Inflammatory macrophage treated with lipopolysaccharide for 1 hour (primary cell): ENCODE data around the gene GMDS.

Experiments
- DNase-seq, 2 donors: peaks; one replicate each; pipeline ENCODE4 v3.0.0-alpha.2; 2020 to 2022

Gene GMDS

DNA sequence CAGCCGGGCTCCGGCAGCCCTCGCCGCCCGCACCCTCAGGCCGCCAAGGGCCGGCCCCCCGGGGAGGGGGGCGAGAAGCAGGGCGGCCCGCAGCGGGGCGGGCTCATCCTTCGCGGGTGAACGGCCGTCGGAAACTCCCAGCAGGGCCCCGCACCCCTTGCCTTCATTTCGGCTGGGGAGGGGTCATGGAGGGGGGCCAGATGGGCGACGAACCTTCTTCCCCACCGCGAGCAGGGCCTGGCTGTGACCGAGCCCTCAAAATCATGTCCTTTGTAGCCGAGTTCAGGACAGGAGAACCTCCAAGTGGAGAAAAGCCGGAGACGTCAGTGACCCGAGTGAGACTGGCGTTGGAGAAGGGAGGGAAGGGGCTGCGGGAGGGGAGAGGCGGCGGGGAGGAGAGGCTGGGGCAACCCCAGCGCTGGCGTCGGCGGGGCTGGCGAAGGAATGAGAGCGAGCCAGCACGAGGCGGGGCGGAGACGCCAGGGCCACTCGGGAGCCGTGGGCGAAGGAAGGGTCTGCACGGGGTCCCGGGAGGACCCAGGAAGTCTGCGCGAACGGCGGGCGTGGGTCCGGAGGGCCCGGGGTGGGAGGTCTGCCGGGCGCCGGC, 636.3 kb downstream of the GMDS start:
- DNase-seq = no peak

DNA sequence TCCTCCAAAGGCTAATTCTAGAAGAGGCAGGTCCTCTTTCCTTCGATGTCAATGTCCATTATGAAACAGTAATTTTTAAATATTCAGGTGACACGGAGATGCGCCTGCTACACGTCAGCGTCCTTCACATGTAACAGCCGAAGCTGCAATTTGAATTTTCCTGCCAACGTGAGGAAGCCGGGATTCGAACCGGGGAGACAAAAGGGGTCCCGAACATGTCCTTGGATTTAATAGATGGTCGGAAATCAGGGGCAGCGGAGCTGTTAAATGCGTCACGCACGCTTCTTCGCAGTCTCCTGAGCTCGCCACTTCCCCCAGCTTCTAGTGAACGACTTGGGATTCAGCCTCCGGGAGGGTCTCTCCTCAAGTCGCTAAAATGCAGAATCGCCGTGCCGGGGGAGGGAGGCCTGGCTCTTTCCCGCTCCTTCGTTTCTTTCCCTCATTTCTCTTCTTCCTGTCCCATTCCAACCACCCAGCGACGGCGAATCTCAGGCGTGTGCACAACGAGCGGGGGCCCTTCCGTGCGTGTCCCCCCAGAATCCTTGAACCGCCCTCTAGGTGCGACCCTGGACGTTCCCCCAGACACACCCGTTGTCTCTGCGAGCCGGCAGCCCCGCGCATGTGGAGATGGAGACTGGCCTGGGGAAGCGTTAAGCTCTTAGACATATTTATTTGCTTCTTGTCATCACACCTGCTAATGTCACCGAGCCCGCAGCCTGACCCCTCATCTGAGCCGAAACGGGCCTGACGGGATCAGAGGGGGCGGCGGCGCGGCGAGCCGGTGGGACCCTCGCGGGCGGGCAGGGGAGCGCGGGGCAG, 637.0 kb downstream of the GMDS start:
- DNase-seq = no peak

DNA sequence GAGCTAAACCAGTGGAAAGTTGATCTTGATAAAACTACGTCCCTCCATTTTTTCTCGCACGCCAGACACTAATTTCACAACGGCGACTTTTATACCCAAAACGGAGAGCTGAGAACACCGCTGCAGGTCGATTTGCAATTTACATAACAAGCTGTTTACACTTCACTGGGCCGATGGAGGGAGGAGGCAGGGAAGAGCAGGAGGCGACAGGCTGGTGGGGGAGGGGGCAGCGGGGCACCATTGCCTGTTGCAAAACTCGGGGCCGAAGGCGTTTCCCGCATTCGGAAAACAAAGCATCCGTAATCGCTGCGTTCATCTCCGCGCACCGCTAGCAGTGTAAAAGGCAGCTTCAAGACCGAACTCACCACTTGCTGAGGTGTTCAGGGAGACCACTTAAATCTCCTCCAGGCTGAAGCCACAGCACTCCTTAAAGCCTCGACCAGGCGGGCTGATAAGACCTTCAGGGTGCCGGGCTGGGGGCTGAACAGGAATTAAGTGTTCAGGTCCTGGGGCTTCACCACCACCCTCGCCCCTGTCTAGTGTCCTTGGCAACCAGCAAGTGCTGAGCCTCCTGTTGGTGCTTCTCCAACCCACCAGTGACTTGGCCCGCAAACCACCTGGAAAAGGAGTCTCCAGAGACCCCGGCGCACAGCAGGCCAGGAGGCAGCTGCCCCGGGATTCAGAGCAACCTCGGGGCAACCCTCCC, 637.7 kb downstream of the GMDS start:
- no peak for DNase-seq

DNA sequence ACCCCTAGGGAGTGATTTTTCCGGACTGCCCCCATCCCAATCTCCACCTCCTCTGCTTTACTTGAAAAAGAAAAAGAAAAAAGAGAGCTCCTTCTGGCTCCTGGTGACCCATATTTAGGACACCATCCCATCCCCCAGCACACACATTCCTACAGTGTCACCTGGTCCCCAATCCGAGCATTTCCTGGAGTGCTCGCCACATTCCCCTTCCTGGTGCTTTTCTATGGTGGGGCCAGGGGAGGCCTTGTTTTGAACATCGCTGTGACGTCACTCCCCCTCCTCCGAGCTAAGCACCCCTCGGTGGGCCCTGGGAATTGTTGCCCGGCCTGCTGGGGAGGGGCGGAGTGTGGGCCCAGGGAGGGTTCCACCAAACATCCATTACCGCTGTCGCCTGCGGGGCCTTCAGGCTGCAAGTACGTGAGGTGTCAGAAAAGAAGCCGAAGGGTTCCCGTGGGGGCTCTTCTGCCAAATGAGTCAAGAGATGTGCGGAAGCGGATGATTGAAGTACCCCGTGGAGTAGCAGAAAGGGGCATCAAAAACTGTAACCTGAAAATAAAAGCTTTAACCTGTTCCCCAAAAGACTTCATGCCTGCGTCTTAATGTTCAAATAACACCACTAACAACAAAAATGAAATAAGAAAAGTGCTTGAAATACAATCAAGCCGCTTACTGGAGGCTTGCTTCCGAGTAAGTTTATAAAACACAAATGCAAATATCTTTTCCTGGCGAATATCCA, 638.5 kb downstream of the GMDS start:
- no peak for DNase-seq

GRCh38 chr6:1605893-1606779, 639.3 kb downstream of the GMDS start:
- DNase-seq = no peak

DNA sequence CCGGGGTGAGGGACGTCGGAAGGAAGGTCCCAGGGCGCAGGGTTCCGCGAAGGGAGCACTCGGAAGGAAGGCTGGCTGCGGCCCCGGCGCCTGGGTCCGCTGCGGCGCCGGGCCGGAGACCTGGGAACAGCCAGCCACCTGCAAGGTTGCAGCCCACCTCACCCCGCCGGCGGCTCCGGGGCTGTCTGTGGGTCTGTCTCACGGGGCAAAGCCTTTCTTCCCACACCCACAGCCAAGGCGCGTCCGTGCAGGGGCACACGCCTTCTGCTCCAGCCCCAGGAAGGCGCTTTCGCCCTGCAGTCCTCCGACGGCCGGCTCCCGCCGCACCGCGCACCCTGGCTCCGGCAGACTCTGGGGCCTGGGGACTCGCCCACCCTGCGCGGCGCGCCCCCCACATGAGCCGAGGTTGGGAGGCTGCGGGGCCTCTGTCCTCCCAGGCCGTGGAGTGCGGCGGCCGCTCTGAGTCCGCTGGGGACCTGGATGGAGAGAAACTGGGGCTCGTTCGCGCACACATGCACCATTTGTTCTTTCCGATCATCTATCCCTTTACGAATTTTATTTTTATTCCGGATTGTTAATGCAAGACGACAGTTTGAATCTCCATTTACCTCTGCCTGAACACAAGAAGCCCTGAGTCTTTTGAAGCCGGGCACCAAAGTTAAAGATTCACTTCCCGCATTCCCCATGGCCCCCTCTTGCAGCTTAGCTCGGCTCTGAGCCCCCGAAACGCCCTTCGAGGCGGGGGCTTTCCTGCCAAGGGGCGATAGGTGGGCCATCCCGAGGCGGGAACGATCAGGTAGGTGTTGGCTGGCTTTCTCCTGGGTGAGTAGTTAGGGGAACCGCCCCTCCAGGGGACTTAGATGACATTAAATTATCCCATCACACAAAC, 640.2 kb downstream of the GMDS start:
- DNase-seq = no peak

- peak; percentile 33 to 80 for DNase-seq
Measured at GRCh38 chr6:1604158-1605003, 641.0 kb downstream of the GMDS start.

- DNase-seq = no peak
Measured at GRCh38 chr6:1603708-1604107, 641.7 kb downstream of the GMDS start.

DNA sequence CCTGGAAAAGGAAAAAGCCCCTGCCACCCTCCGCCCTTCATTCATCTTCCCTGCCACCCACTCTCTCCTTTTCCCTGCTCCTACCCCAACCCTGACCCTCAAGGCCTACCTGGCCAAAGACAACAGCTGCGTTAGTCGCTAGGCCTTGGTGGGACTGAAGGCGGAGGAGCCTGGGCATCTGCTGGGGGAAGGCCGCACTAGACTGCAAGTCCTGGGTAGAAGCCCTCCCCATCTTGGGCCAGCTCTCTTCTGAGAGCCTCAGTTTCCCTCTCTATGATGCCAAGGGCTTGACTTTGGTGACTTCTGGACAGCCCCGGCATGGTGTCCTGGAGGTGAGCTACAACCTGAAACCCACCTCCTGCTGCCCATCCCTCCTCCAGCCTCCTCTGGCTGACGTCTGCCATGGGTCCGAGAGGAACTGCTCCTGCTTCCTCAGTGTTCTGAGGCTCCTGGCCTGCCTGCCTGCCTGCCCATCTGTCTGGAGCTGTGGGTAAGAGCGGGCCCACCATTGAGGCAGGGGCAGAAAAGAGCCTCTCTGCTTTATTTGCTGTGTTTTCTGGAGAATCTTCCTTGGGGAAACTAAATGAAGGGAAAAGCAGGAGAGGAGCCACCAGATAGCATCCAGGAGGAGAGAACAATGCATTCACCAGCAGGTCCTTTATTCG, 643.2 kb downstream of the GMDS start:
- DNase-seq = no peak

- DNase-seq = no peak
Measured at GRCh38 chr6:1601158-1602048, 644.0 kb downstream of the GMDS start.

GRCh38 chr6:1600764-1601157, 644.6 kb downstream of the GMDS start:
- no peak for DNase-seq

- DNase-seq = no peak
Measured at GRCh38 chr6:1600063-1600763, 645.2 kb downstream of the GMDS start.

GRCh38 chr6:1599469-1599868, 645.9 kb downstream of the GMDS start:
- no peak for DNase-seq

DNA sequence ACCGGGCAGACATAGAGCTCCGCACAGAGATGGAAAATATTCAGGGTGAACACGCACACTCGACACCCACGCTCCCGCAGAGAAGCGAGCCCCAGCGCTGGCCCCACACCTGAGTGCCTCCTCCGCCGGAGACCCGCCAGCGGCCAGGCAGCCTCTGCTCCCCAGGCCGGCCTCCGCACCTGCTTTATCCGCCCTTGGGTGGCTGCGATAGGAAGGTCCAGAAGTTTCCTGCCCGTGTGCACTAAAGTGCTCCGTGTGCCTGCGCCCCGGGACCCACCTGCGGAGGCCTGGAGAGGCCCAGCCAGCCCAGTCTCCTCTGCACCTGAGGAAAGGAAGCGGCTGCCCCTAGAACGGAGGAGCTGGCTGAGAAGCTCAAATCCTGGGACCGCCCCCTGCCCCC, 646.5 kb downstream of the GMDS start:
- no peak for DNase-seq

DNA sequence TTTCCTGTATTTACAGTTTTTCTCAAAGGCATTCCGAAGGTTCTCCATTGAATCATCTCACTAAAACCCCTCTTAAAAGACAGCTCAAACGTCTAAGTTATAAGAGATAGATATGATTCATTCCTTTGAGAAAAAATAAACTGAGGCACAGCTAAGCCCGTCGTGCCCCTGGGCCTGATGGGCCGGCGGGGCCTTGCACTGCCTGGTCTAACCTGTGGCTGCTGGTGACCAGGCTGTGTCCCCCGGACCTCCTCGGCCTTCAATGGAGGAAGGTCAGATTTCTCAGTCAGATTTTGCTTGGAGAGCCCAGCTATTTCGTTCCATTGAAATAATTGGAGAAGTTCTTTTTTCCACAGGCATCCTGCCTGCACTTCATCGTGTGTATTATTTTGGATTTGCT, 647.0 kb downstream of the GMDS start:
- no peak for DNase-seq

- no peak for DNase-seq
Measured at GRCh38 chr6:1597924-1598323, 647.5 kb downstream of the GMDS start.

DNA sequence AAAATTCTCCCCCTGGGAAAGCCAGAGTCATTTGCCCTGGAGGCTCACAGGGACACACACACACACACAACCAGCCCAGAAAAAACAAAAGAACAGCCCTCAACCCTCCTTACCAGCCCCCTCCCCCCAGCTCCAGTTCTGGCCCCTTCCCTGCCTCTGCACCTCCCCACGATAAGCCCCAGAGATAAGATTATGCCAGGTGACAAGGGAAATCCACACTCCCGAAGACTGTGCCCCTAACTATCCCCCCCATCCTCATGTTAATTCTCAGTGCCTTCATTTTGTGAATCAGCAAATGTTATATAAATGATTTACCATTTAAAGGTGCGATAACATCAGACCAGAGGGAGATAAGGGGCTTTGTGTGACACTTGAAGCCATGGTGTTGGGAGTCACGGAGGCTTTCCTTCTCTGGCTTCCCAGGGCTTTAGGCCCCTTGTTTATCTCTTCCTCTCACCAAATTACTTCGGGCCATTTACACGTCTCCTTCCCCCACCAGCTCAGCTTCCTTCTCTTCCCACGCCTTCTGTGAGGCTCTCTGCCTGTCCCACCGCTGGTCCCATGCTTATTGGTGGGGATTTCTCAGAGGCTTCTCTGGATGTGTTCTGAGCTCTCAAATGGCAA, 648.2 kb downstream of the GMDS start:
- DNase-seq = no peak
